Muscle layer of colon (tissue), 2 donors: Measurements from ENCODE around the gene ST3GAL4.

Source experiments
- H3K27ac ChIP-seq: one replicate; pipeline ENCODE4 v1.7.0; 2013; ENCODE audit warnings: low read depth, mild to moderate bottlenecking, low read length, moderate library complexity
- H3K27me3 ChIP-seq, 2 donors: one replicate each; pipeline ENCODE4 v1.7.0; 2013; ENCODE audit warnings: low read length in 2 of 2, mild to moderate bottlenecking in 2 of 2; ENCODE audit not compliant: insufficient read depth in 2 of 2, control insufficient read depth in 1 of 2
- H3K36me3 ChIP-seq: one replicate; pipeline ENCODE4 v1.7.0; 2013; ENCODE audit warnings: mild to moderate bottlenecking, low read length; ENCODE audit not compliant: insufficient read depth
- H3K4me1 ChIP-seq: one replicate; pipeline ENCODE4 v1.7.0; 2013; ENCODE audit warnings: mild to moderate bottlenecking, low read length; ENCODE audit not compliant: insufficient read depth
- H3K4me3 ChIP-seq, 2 donors: one replicate each; pipeline ENCODE4 v1.7.0; 2013; ENCODE audit warnings: low read length in 2 of 2, low read depth in 1 of 2, mild to moderate bottlenecking in 1 of 2, moderate library complexity in 1 of 2
- H3K9ac ChIP-seq: one replicate; pipeline ENCODE4 v1.7.0; 2013; ENCODE audit warnings: low read length
- H3K9me3 ChIP-seq: one replicate; pipeline ENCODE4 v1.7.0; 2013; ENCODE audit warnings: mild to moderate bottlenecking, low read length
- donor health status: abdominal sarcoma.
- donor health status: Adenocarcinoma of cecum.

ST3GAL4 gene

DNA sequence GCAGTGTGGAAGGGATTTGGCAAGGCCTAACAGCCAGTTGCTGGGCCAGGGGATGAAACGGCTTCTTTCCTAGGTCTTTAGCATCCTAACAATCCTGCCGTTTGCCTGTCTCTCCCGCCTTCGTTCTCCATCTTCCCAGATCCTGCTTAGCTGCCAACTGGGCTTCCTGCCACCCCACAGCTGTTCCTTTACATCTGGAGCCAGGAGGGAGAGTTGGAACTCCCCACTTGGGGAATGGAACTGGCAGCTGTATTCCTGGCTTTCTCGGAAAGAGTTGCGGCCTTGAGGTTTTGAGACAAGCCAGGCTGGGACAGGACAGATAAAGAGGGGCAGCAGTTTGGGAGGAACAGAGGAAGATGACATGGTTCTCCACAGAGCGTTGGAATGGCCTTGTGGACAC is 59.6 kb downstream of the ST3GAL4 start:
- H3K9me3 ChIP-seq, result no peaks in the 10 kb centered on the region
- H3K9ac ChIP-seq, result no peak overlapping the region
- H3K27me3 ChIP-seq, result no peaks in the 10 kb centered on the region
- peaks cover 17% of the 10 kb centered on the region for H3K36me3 ChIP-seq
- peak overlapping the region; percentile 89 for H3K27ac ChIP-seq
- H3K4me3 ChIP-seq, result peak overlapping the region in 1 of 2 donors; percentile 2
- H3K4me1 ChIP-seq, result peaks cover 36% of the 10 kb centered on the region

DNA sequence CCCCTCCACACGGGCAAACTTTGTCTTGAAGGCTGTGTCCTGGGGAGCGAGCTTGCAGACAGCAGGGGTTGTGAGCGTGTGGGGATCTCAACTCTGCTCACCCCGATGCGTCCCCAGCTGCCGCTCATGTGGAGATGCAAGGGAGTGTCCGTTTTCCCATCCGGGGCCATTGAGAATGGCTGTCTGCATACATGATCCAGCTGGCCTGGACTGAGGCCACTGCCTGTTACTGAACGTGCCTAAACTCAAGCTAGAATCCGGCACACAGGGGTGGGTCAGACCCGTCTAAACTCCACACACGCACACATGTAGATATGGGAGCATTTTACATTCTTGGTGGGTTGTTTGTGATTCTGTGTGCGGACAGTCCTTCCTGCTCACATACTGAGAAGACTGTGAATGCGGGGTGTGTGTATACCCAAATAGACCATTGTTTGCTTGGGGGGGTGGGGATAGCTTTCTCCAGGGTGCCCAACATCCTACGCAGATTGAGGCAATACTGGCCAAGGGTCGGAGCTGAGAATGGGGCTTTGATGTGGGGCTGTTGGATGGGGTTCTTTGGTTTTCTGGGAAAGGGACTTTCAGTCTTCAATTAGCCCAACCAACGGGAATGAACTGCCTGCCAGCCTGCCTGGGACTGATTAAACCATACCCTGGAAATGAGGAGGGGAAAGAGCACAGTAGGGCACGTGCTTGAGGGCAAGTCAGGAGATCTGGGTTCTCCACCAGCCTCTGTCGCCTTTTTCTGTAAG is 60.4 kb downstream of the ST3GAL4 start:
- peaks cover 17% of the 10 kb centered on the region for H3K36me3 ChIP-seq
- peaks cover 36% of the 10 kb centered on the region for H3K4me1 ChIP-seq
- H3K9ac ChIP-seq, result peak overlapping the region; percentile 54
- peak overlapping the region in 1 of 2 donors; percentile 61 for H3K4me3 ChIP-seq
- H3K27ac ChIP-seq, result peak overlapping the region; percentile 89
- no peaks in the 10 kb centered on the region for H3K9me3 ChIP-seq
- no peaks in the 10 kb centered on the region for H3K27me3 ChIP-seq

DNA sequence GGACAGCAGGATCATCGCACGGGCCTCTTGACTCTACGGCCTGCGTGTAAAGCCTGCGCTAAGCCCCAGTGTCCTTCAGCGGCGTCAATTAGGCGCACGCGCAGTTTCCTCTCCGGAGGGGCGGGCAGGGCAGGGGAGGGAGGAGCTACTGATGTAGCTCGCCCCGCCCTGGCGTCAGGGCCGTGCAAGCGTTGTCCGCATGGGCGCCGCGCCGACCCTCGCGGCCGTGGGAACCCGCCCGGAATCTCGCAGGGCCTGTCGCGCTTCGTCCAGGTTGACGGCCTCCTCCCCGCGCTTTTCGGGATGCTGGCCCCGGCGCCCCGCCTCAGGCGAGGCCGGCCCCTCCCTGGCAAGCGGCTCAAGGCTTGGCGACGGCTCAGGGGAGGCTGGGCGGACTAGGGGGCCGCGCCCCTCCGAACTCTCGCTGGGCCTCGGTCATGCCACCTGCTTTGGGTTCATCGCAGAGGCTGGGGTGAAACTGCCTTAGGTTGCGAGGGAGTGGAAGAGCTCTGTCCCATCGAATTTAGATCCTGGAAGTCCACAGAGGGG is 61.1 kb downstream of the ST3GAL4 start:
- H3K36me3 ChIP-seq, result peaks cover 14% of the 10 kb centered on the region
- no peaks in the 10 kb centered on the region for H3K9me3 ChIP-seq
- H3K4me1 ChIP-seq, result peaks cover 36% of the 10 kb centered on the region
- H3K27ac ChIP-seq, result peak overlapping the region; percentile 89
- no peaks in the 10 kb centered on the region for H3K27me3 ChIP-seq
- peak overlapping the region; percentile 5 to 61 for H3K4me3 ChIP-seq
- peak overlapping the region; percentile 54 for H3K9ac ChIP-seq

DNA sequence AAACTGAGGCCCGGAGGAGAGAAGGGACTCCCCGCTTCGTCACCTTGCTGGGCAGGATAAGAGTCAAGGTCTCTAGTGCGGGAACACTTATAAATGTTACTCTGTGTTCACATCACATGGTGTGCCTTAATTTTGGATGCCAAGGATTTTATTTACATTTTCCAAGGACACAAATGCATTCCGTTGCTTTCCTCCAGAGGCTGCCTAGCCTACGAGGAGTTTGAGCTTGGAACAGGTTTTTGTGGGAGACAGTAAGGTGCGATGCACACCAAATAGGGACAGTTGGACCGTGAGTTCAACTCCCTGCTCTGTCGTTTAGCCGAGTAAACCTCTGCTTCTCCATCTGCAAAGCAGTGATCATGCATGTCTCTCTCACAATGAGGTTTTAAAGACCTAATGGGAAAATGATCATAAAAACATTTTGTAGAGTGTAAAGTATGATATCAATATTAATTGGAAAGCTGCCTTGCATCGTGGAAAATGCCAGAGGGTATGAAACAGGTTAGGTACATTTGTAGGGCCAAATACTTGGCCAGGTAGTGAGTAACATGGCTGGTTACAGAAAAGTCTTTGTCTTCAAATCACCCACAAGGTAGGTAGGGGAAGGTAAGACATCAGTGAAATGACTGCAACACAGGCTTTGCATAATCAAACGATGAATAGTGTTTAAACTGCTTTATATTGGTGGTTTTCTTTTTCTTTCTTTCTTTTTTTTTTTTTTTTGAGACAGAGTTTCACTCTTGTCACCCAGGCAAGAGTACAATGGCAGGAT is 61.8 kb downstream of the ST3GAL4 start:
- Histone ChIP-seq H3K4me1 (peaks cover 36% of the 10 kb centered on the region), H3K4me3 (peak overlapping the region; percentile 5 to 61)

DNA sequence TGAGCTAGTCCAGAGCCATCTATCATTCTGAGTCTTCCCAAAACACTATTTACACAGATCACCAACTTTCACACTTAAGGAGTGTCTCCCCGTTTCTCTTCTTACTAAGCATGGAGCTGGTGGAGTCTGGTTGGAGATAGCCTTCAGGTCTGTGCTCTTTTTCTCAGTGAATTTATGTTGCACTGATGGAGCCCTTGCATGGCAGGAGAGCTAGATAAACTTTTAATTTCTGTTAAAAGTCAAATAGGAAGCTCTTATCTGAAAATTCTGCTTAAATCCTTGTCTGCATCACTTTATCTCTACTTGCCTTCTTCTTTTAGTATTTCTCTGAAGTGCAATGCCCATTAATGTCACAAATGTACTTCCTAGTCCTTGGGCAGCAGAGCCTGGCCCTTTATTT is 63.4 kb downstream of the ST3GAL4 start:
- H3K9me3 ChIP-seq, result no peaks in the 10 kb centered on the region
- peaks cover 34% of the 10 kb centered on the region for H3K4me1 ChIP-seq
- no peak overlapping the region for H3K9ac ChIP-seq
- H3K4me3 ChIP-seq, result no peak overlapping the region
- H3K36me3 ChIP-seq, result peaks cover under 1% of the 10 kb centered on the region
- no peak overlapping the region for H3K27ac ChIP-seq
- no peaks in the 10 kb centered on the region for H3K27me3 ChIP-seq

More for the DNA sequence above, 61.8 kb downstream of the ST3GAL4 start:
- Histone ChIP-seq H3K9me3 (no peaks in the 10 kb centered on the region), H3K27ac (peak overlapping the region; percentile 89), H3K9ac (no peak overlapping the region), H3K27me3 (no peaks in the 10 kb centered on the region), H3K36me3 (peaks cover 8% of the 10 kb centered on the region)

DNA sequence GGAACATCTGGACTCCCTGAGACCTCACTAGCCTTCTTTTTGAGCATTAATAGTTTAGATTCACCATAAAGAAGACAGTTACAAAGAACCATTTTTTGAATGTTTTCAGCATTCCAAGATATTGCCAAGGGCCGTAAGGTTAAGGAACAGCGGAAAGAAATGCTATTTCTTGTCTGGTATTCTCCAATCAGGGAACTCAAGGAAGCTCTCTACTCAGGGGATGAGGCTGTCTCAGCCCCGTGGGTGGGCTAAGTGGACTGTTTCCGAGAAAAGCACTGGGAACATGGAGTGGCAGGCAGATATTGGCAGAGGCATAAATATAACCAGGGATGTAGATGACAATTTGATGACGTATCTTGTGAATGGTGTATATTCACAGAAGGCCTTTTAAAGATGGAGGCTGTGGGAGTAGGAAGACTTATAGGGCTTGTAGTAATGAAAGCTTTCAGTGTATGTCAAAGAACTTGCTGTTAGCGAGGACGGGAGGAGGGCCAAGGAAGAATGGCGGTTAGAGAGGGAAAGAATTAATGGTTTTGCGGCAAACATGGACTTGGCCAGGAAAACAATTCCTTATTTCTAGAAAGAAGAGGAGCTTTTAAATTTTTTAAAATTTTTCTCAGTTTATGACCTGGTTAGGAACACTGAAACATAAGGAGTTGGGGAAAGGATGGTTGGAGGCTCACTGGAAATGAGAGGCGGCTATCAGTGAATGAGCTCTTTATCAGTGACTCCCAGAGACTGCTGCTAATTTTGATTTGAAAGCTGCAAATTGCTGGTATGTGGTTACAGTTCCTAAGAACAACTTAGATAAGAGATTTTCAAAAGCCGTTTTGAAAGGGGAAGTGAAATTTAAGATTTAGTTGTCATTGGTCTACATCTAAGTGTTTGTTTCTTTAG is 64.6 kb downstream of the ST3GAL4 start:
- Histone ChIP-seq H3K4me1 (peaks cover 22% of the 10 kb centered on the region), H3K27me3 (no peaks in the 10 kb centered on the region), H3K9ac (no peak overlapping the region), H3K4me3 (no peak overlapping the region), H3K36me3 (no peaks in the 10 kb centered on the region), H3K9me3 (no peaks in the 10 kb centered on the region), H3K27ac (no peak overlapping the region)

DNA sequence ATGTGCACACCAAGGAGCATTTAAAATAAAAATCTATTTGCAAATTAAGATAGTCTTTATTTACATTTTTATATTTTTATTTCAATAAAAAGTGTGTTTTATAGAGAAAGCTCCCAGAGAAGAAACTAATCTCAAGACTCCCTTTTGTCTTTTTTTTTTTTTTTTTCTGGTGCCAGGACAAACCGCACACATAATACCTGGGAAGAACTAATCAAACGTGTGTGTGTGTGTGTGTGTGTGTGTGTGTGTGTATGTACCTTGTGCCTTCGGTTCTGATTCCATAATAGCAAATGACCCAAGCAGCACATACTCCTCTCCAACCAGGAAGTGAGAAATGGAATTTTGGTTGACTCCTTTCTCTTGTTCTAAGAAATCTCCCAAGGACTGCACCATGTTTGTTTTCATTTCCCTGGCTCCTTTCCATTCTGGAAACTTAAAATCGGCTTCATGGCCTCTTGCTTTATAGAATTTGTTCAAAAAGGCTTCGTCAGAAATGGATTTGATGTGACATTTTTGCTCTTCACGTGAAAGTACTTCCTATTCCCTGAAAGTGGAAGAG is 65.3 kb downstream of the ST3GAL4 start:
- H3K9me3 ChIP-seq, result no peaks in the 10 kb centered on the region
- no peak overlapping the region for H3K9ac ChIP-seq
- H3K27ac ChIP-seq, result no peak overlapping the region
- no peaks in the 10 kb centered on the region for H3K36me3 ChIP-seq
- H3K4me3 ChIP-seq, result no peak overlapping the region
- H3K27me3 ChIP-seq, result no peaks in the 10 kb centered on the region
- H3K4me1 ChIP-seq, result peaks cover 15% of the 10 kb centered on the region

DNA sequence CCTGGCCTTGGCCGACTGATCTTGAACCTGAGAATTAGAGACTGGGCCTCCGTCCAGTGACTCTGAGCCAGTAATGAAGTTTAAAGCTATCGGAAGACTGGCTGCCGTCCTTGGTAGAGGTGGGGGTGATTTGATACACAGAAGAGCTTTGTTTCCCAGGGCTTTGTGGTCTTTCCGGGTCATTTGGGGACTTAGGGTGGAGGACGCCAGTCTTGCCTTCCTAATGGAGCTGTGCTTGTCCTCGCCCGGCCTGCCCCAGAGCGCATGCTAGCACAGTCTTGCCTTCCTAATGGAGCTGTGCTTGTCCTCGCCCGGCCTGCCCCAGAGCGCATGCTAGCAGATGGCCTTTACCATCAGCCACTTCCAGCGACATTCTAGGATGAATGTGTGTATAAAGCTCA is 65.8 kb downstream of the ST3GAL4 start:
- peaks cover 10% of the 10 kb centered on the region for H3K4me1 ChIP-seq
- H3K4me3 ChIP-seq, result no peak overlapping the region
- H3K27me3 ChIP-seq, result no peaks in the 10 kb centered on the region
- H3K36me3 ChIP-seq, result no peaks in the 10 kb centered on the region
- H3K9ac ChIP-seq, result no peak overlapping the region
- H3K9me3 ChIP-seq, result no peaks in the 10 kb centered on the region
- no peak overlapping the region for H3K27ac ChIP-seq

DNA sequence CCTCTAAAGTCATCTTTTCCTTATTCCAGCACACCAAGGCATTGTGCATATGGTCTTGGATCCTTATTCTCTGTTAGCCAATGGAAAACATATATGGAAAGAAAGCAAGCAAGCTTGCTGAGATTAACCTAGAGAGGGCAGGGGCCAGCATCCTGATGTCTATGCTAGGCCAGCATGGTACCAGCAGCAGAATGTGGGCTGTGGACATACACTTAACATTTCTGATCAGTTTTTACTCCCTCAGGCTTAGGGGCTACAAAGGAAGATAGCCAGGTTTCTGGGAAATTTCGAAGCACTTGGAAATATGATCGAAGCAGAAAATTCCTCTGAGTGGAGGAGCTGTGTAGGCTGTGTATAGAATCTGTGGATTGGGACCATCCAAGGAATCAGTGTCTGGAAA is 67.0 kb downstream of the ST3GAL4 start:
- Histone ChIP-seq H3K27ac (no peak overlapping the region), H3K9me3 (no peaks in the 10 kb centered on the region), H3K36me3 (no peaks in the 10 kb centered on the region), H3K27me3 (no peaks in the 10 kb centered on the region), H3K4me3 (no peak overlapping the region), H3K9ac (no peak overlapping the region), H3K4me1 (peaks cover 11% of the 10 kb centered on the region)

DNA sequence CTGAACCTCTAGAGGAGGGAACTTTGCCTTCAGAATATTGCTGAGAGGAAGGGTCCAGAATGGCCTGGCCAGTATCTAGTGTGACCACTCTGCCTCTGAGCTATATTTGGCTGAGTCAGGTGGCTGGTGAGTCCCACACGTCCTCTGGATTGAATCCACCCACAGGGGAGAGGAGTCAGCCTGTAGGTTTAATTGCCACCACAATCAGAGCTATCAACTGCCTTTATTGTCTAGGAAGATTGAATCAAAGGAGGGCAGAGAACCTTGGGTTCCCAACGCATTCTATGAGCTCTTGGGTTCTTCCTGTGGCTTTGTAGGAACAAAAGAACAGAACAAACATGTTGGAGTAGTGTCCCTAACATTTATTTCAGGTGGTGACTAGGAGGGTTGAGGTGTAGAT is 67.7 kb downstream of the ST3GAL4 start:
- Histone ChIP-seq H3K36me3 (no peaks in the 10 kb centered on the region), H3K4me1 (peaks cover 16% of the 10 kb centered on the region), H3K9ac (no peak overlapping the region), H3K9me3 (no peaks in the 10 kb centered on the region), H3K27me3 (no peaks in the 10 kb centered on the region), H3K27ac (no peak overlapping the region), H3K4me3 (no peak overlapping the region)
